ENCODE data around the gene UXS1. TPM values are rescaled to one million over a fixed set of nuclear protein-coding genes. Genes with fewer than 3 reads are reported as not detected.

Gene UXS1
- total and polyA plus RNA-seq, 9 of the 15 experiments (the other 6 are each of a cell fraction or from before 2014, with no cell fraction given), result 5.8 to 25.8 (median 15.0) TPM

GRCh38 chr2:106167067-106167466 is 27.0 kb downstream of the UXS1 start:
- intact Hi-C loops (cut with micrococcal nuclease) (no loop called here), in situ Hi-C loops (cut with MboI) (no loop called here)
- H3K4me3 ChIP-seq, result no peak overlapping the region
- FAIRE-seq, result no peak
- no peak overlapping the region for H3K4me2 ChIP-seq (ENCODE audit: insufficient read depth, low read length)
- BruUV-seq (replicated peaks), result no TSS peak
- TF ChIP-seq HSF4 (CRISPR knock-in tag; IDR thresholded peaks at IDR 0.05; ENCODE audit: borderline replicate concordance) (no peak), SAFB2 (IDR thresholded peaks at IDR 0.05; ENCODE audit: borderline replicate concordance, low read depth, low read length, severe bottlenecking) (no peak), SPI1 (IDR thresholded peaks at IDR 0.05; ENCODE audit: borderline replicate concordance, low read depth, low read length) (no peak), POLR3A (IDR thresholded peaks at IDR 0.05; ENCODE audit: borderline replicate concordance, extremely low read depth, insufficient read depth, insufficient read length) (no peak), GABPB1 (CRISPR knock-in tag; IDR thresholded peaks at IDR 0.05) (no peak), CHD2 (IDR thresholded peaks at IDR 0.05; ENCODE audit: low read depth, low read length) (no peak), TAF9B (IDR thresholded peaks at IDR 0.05; ENCODE audit: partially characterized antibody) (no peak), ZNF280B (CRISPR knock-in tag; IDR thresholded peaks at IDR 0.05) (no peak), SNAPC5 (CRISPR knock-in tag; IDR thresholded peaks at IDR 0.05) (no peak), ZNF764 (CRISPR knock-in tag; IDR thresholded peaks at IDR 0.05; ENCODE audit: low read depth) (no peak), TFAM (CRISPR knock-in tag; conservative IDR thresholded peaks at IDR 0.05) (no peak), ZBTB2 (IDR thresholded peaks at IDR 0.05) (no peak), DNMT1 (IDR thresholded peaks at IDR 0.05) (no peak), SMAD4 (CRISPR knock-in tag; conservative IDR thresholded peaks at IDR 0.05) (no peak), CAMTA2 (CRISPR knock-in tag; conservative IDR thresholded peaks at IDR 0.05) (no peak), ZSCAN29 (IDR thresholded peaks at IDR 0.05) (no peak), ZNF609 (CRISPR knock-in tag; IDR thresholded peaks at IDR 0.05; ENCODE audit: borderline replicate concordance) (no peak)
- CTCF ChIA-PET (ENCODE audit: low intra/inter-chr PET ratio), result no interaction called here
- ATAC-seq, result no peak
- DNase-seq (ENCODE audit: extremely low read depth in 1 of 4, low spot score in 3 of 4), result no peak
- peaks cover 22% of the 10 kb centered on the region for H3K79me2 ChIP-seq (ENCODE audit: control insufficient read depth, insufficient read depth, low read length)
- H4K20me1 ChIP-seq (replicated peaks; ENCODE audit: control insufficient read depth, insufficient read depth, low read length), result no peaks in the 10 kb centered on the region
- peaks cover 18% of the 10 kb centered on the region; the same call in 2 of the 3 replicates for H3K36me3 ChIP-seq (ENCODE audit: control insufficient read depth, insufficient read depth, low read length)
- no peaks in the 10 kb centered on the region for H3K27me3 ChIP-seq (ENCODE audit: control insufficient read depth in 2 of 2, insufficient read depth in 2 of 2, low read length in 2 of 2)
- H3K9me1 ChIP-seq (ENCODE audit: control insufficient read depth, insufficient read depth, low read length), result no peaks in the 10 kb centered on the region
- no peak overlapping the region for H3K9ac ChIP-seq (ENCODE audit: insufficient read depth in 1 of 2, low read depth in 2 of 2, low read length in 2 of 2)
- no peaks in the 10 kb centered on the region for H3K9me3 ChIP-seq (replicated peaks; ENCODE audit: control insufficient read depth, insufficient read depth, low read depth, low read length)
- WGBS (ENCODE audit: insufficient coverage, low coverage, missing lambda C conversion rate), result 82% methylated on average over 5 of the region's 5 CpGs
- H2AFZ ChIP-seq (ENCODE audit: low read depth, low read length), result no peak overlapping the region
- POLR2A ChIA-PET, result interaction anchor here (0.6 kb wide), 1 partner anchor 25 kb away, joined by 3 read pairs; no protein-coding TSS in a partner anchor
- no peak overlapping the region for H3K27ac ChIP-seq (ENCODE audit: extremely low read depth, low read depth, low read length)
- peaks cover 2 to 4% of the 10 kb centered on the region in 2 experiments; a peak in 3 of 5 replicates for H3K4me1 ChIP-seq (replicated peaks in 1 of 2; ENCODE audit: control insufficient read depth in 2 of 2, insufficient read depth in 2 of 2, low read length in 2 of 2)

All from K562 (cell line).